ENCODE results near the gene SEPTIN11.
"Not testable (repeated sequence)": the region's sequence is repeated elsewhere in the genome, so short reads cannot be mapped to it uniquely, and the experiment has no call there.

The SEPTIN11 gene

GRCh38 chr4:76962406-76963130 lies 13.0 kb downstream of the SEPTIN11 start:
- no peak for DNase-seq
- no peak for TF ChIP-seq CTCF (IDR thresholded peaks at IDR 0.05; ENCODE audit: low read depth, low read length)
- Histone ChIP-seq H3K4me3 (ENCODE audit: low read depth, low read length) (no peak overlapping the region), H3K27me3 (no peaks in the 10 kb centered on the region), H3K9me3 (no peaks in the 10 kb centered on the region; the same call in 1 of the 2 replicates), H3K4me1 (no peaks in the 10 kb centered on the region), H3K36me3 (no peaks in the 10 kb centered on the region; the same call in 1 of the 2 replicates)

- H3K4me1 ChIP-seq: no peaks in the 10 kb centered on the region
- no peaks in the 10 kb centered on the region; the same call in 1 of the 2 replicates for H3K36me3 ChIP-seq
- TF ChIP-seq CTCF (IDR thresholded peaks at IDR 0.05; ENCODE audit: low read depth, low read length): no peak
- no peak overlapping the region for H3K4me3 ChIP-seq (ENCODE audit: low read depth, low read length)
- no peak for DNase-seq
- H3K9me3 ChIP-seq: no peaks in the 10 kb centered on the region; the same call in 1 of the 2 replicates
- no peaks in the 10 kb centered on the region for H3K27me3 ChIP-seq
Observed at GRCh38 chr4:76963131-76963750, 13.7 kb downstream of the SEPTIN11 start.

- H3K4me3 ChIP-seq (ENCODE audit: low read depth, low read length); H3K4me1 ChIP-seq; H3K27me3 ChIP-seq; H3K9me3 ChIP-seq; DNase-seq; H3K36me3 ChIP-seq: not testable (repeated sequence)
Observed at GRCh38 chr4:76963927-76964326, 14.4 kb downstream of the SEPTIN11 start.

DNA sequence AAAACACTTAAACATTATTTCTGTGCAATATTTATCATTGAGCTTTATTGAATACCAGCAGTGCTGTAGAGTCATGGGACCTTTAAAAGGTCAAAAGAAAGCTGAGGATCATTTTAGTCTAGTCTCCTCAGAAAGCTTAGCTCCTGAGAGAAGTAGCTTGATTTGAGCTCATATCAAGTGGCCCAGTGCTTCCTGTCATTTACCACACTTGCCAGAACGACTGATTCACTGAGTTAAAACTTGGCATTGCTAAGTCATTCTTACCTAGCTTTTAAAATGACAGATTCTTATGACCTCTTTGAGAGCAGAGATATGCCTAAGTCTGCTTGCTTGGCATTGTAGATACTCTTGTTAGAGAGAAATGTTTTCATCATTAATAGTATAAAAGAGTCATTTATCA lies 15.2 kb downstream of the SEPTIN11 start:
- H3K4me3 ChIP-seq (ENCODE audit: low read depth, low read length): no peak overlapping the region
- DNase-seq: no peak
- no peaks in the 10 kb centered on the region for H3K27me3 ChIP-seq
- H3K9me3 ChIP-seq: no peaks in the 10 kb centered on the region; the same call in 1 of the 2 replicates
- no peak for TF ChIP-seq CTCF (IDR thresholded peaks at IDR 0.05; ENCODE audit: low read depth, low read length)
- no peaks in the 10 kb centered on the region; the same call in 1 of the 2 replicates for H3K36me3 ChIP-seq
- H3K4me1 ChIP-seq: no peaks in the 10 kb centered on the region

DNA sequence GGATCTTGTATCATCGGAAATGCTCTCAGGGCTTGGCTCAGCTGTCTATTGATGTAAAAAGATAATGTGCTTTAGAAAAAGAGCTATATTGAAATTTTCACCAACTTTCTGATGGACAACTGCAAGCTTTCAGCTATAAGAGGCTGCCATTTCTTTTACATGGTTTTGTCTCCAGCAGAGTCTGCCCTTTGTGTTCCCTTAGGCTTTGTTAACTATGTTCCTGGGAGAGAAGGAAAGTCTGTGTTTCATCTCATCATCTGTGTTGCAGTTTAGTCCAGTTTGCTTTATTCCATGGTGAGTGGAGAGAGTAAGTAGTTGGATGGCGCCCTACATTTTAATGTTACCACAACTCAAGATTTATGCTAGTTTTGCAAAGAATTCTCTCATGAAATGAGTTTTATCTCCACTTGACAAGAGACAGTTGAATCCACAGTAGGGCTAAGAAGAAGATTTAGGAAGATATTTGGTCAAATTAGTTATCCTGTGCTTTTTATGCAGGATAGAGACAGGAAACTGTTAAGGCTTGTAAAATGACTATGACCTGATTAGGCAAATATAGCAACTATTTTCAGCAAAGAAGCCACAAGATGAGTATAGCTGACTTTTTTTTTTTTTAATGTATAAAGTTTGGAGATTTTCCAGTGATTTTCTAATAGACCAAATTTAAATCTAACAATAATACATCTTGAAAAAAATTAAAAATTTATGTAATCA lies 16.5 kb downstream of the SEPTIN11 start:
- no peak overlapping the region for H3K4me3 ChIP-seq (ENCODE audit: low read depth, low read length)
- H3K9me3 ChIP-seq: no peaks in the 10 kb centered on the region; the same call in 1 of the 2 replicates
- no peaks in the 10 kb centered on the region; the same call in 1 of the 2 replicates for H3K36me3 ChIP-seq
- no peaks in the 10 kb centered on the region for H3K27me3 ChIP-seq
- TF ChIP-seq CTCF (IDR thresholded peaks at IDR 0.05; ENCODE audit: low read depth, low read length): no peak
- DNase-seq: no peak
- peaks cover 4% of the 10 kb centered on the region; the same call in 1 of the 2 replicates for H3K4me1 ChIP-seq

GRCh38 chr4:76968937-76969336 lies 19.4 kb downstream of the SEPTIN11 start:
- Histone ChIP-seq H3K27me3 (no peaks in the 10 kb centered on the region), H3K4me3 (ENCODE audit: low read depth, low read length) (no peak overlapping the region), H3K36me3 (peaks cover 7% of the 10 kb centered on the region), H3K4me1 (peaks cover 4% of the 10 kb centered on the region; the same call in 1 of the 2 replicates), H3K9me3 (no peaks in the 10 kb centered on the region; the same call in 1 of the 2 replicates)
- TF ChIP-seq CTCF (IDR thresholded peaks at IDR 0.05; ENCODE audit: low read depth, low read length): no peak
- DNase-seq: no peak

Data from BE2C (cell line).